Loucy (cell line): ENCODE measurements around the gene MKRN2.

Source experiments
- CTCF ChIP-seq: fragments of 200-600 bp; sonication (generic); conservative IDR thresholded peaks from 2 replicates; pipeline ENCODE4 v1.5.1; 2014; ENCODE audit warnings: mild to moderate bottlenecking, antibody characterized with exemption, low read length
- EZH2phosphoT487 ChIP-seq: fragments of 200-600 bp; IDR thresholded peaks from 2 replicates; pipeline ENCODE4 v1.6.1; 2018; ENCODE audit warnings: antibody characterized with exemption, mild to moderate bottlenecking, moderate library complexity, borderline replicate concordance

GRCh38 chr3:12556690-12557472, at the start of gene MKRN2:
- TF ChIP-seq CTCF: no peak
- TF ChIP-seq EZH2phosphoT487: no peak
